Measurements from ENCODE around the gene MRGPRD. TPM values are rescaled to one million over a fixed set of nuclear protein-coding genes. Genes with fewer than 3 reads are reported as not detected.

Gene MRGPRD
- total RNA-seq, 1 experiment from 2014 or later = not detected

DNA sequence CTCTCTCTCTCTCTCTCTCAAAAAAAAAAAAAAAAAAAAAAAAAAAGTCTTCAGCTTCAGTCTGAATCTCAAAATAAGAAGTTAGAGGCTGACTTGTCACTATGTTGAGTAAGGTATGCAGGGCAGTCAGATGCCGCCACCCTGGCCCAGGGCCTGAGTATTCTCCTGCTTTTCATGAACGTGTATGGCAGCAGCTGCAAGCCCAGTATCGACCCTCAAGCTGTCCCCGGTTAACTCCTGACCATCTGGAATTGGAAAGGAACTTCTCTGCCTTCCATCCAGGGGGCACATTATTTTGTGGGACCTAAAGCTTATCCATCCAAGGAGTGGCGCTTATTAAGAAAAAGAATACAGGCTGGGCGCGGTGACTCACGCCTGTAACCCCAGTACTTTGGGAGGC lies 11.4 kb downstream of the MRGPRD start:
- no peak for DNase-seq (ENCODE audit: low read depth)

DNA sequence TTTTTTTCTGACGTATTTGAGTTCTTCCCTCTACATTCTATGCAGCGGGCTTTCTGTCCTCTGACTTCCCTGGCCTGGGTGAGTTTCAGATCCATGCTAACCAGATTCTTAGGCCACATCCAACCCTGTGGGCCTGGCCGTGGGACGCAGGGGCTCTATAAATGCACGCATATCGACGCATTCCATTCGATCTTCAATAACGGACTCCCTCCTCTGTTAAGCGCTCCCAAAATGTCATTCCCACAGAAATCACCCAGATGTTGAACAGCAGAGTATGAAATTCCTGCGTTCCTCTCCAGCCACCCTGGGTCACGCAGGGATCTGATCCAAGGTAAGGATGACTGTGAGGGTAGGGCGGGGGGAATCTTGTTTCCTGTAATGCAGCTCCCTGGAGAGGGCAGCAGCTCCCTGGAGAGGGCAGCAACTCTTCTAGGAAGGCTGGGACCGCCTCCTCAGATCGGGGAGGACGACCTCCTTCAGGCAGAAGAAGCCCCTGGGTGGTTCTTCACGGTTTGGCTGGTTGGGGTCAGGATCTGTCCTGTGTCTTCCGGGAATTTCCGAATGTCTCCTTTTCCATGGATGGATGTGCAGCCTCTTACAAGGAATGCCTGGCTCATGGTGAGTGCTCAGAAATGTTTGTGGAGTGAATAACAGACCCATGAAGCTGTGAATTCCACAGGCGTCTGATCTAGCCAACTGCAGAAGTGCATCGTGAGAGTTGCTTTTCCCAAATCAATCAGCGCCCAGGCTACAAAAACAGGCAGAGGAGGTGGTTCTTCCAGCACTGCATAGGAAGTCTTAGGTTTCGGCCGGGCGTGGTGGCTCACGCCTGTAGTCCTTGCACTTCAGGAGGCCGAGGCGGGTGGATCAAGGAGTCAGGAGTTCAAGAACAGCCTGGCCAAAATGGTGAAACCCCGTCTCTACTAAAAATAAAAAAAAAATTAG lies 12.2 kb downstream of the MRGPRD start:
- no peak for DNase-seq (ENCODE audit: low read depth)

DNA sequence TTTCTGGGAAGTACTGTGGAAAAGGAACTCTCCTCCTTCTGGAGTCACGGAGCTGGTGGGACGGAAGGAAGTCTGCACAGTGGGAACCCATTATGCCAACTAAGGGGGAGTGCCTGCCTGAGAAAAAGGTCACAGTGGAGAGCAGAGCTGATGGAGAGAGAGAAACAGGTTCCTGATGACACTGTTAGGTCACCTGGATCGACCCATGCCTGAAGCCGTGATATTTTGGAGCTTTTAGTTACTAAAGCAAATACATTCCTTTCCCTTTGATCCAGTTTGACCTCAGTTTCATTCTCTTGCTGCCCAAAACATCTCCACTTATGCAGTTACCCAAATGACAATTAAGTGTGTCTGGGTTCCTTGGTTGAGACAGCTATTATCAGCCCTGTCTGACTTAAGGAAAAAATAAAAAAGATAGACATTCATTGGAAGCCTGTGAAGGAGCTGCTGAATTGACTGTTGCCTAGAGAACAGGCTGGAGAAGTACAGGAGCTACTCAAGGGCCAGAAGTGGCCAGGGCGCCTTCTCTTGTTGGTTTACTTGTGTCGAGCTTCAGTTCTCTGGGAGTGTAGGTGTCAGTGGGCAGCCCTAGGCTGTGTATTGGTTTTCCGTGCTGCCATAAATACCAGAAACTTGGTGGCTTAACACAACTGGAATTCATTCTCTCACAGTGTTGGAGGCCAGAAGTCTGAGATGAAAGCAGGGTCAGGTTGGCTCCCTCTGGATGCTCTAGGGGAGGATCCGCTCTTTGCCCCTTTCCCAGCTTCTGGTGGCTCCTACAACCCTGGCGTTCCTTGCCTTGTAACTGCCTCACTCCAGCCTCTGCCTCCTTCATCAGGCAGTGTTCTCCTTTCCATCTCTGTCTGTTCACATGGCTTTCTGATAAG lies 13.6 kb downstream of the MRGPRD start:
- DNase-seq (ENCODE audit: low read depth) = no peak

DNA sequence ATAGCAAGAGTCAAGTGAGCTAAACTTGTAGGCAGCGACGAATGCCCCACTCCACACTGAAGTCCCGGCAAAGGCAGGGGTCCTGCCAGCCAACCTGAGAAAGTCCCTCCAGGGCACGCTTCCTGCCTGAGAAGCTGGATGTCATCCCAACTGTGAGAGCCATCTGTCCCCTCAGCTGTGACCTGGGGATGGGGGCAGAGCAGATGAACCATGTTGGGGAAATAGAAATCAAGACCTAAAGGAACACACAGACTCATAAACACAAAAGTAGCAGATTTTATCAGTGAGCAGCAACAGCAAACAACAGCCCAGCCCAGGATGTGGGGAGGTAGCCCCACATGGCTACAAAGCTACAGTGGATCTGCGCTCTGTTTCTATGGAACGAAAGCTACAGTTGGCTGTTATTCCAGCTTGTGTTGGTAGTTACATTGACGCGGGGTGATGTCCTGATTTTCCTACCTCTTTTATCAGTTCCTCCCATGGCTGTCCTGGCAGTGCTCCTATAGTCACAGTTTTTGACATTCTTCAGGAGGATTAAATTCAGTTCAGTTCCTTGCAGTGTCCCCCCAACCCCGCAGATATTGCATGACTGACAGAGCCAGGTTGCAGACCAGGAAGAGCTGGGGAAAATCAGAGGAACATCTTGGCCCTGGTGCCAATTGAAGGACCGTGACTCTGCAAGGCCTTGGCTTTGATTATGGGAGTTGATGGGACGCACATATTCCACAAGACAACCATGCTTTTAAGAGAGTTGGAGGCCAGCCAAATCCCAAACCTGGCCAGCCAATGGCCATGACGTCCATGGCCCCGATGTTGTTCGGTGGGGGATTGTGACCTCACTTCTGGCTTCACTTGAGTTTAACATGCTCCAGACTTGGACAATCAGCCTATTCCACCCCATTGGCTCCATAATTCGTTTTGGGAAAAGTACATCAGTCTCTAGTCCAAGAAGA lies 14.6 kb downstream of the MRGPRD start:
- no peak for DNase-seq (ENCODE audit: low read depth)

DNA sequence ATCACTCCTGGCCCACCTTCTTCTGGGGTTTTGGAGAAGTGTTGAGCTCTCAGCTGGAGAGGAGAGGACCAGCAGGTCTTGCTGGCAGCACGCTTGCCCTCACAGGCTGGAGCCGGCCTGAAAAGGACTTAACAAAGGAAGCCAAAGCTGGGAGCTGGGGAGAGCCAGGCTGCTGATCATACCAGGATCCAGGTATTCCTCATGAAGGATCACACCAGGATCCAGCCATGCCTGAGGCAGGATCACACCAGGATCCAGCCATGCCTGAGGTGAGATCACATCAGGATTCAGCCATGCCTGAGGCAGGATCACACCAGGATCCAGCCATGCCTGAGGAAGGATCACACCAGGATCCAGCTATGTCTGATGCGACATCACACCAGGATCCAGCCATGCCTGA lies 17.0 kb downstream of the MRGPRD start:
- no peak for DNase-seq (ENCODE audit: low read depth)

DNA sequence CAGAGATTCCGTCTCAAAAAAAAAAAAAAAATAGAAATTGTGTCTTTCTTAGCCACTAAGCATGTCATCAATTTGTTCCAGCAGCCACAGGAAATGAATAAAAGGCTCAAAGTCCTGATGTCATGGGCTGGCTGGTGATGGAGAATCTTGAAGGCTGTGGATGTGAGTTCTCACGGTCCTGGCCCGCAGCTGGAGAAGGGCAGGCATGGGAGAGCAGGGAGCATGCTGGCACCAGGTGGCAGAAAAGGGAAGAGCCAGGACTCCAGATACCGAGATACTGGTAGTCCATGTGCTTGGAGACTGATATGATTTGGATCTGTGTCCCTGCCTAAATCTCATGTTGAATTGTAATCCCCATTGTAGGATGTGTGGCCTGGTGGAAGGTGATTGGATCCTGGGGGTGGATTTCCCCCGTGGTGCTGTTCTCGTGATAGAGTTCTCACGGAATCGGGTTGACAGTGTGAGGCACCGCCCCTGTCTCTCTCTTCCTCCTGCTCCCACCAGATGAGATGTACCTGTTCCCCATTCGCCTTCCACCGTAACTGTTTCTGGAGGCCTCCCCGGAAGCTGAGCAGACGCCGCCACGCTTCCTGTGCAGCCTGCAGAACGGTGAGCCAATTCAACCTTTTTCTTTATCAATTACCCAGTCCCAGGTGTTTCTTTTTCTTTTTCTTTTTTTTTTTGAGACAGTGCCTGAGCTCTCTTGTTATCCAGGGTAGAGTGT lies 18.1 kb downstream of the MRGPRD start:
- peak; percentile 17 for DNase-seq (ENCODE audit: low read depth)

DNA sequence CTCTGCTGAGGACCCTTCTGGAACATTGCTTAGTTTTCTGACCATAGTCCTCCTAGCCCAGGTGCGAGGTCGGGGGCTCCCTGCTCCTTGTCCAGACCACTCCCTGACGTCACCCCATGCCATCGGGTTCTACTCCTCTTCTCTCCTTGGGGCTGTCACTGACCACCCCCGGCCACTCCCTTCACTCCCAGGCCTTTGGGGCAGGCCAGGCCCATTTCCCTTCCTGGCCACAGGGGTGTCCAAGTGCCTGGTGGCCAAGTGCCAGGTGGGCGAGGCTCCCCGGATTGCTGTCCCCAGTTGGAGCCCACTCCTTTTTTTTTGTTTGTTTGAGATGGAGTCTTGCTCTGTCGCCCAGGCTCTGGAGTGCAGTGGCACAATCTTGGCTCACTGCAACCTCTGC lies 19.5 kb downstream of the MRGPRD start:
- DNase-seq (ENCODE audit: low read depth) = no peak

DNA sequence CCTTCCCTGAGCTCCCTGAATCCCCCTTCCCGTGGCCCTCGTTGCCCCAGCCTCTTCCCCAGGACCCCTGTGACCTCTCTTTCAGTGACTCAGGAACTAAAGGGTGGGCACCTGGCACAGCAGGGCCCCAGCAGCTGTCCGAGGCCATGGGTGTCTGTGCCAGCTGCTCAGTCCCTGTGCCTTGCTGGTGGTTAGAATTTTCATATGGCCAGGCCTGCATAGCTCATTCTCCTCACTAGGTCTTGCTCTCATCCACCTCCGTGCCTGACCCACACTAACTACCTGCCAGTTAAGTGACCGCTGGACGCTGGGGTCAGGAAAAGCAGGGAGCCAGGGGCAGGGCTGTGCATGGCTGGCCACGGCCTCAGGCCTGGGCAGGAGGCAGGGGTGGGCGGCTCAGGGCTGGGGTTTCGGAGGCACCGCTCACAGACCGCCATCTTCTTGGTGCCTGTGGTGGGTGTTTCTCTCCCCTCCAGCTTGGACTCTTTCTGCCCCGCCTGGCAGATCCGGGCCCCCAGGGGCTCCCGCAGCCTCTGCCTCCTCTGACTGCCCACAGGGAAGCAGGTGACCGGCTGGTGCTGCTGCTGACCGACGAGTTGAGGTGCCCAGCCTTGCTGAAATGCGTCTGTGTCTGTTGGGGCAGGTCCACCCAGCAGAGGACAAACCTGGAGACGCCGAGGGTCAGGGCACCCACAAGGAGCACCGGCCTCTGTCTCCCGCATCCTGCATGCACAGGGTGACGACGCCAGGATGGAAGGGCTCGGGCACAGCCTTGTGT lies 20.3 kb downstream of the MRGPRD start:
- DNase-seq (ENCODE audit: low read depth) = no peak

DNA sequence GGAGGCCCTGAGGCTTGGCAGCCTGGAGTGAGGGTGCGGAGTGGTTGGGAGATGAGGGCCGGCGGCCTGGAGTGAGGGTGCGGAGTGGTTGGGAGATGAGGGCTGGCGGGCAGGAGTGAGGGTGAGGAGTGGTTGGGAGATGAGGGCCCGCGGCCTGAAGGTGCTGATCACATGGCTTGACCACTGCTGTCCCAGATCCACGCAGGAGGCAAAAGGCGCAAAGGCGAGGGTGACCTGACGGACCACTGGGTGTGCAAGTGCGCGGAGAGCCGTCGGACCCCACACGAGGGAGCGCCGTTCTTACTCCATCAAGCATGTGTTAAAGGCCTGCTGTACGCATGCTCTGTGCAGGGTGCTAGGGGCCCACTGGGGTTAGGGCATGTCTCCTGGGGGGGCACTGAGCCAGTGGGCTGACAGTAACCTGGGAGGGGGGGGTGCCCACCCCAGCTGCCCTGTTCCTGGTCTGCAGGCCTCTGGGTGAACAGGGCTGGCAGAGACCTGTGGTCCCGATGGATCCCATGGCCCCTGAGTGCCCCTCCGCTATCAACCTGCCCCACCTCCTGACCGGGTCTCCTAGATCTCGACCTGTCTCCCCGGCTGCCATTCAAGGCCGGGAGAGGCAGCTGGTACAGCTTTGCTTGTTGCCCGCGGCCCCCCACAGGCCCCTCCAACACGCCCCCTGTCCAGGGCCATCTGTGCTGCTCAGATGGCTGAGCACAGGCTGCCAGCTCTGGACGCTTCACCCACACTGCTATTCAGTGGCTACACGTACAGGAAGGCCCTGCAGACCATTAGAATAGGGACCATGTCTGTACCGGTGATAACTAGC lies 21.1 kb downstream of the MRGPRD start:
- DNase-seq (ENCODE audit: low read depth) = no peak

DNA sequence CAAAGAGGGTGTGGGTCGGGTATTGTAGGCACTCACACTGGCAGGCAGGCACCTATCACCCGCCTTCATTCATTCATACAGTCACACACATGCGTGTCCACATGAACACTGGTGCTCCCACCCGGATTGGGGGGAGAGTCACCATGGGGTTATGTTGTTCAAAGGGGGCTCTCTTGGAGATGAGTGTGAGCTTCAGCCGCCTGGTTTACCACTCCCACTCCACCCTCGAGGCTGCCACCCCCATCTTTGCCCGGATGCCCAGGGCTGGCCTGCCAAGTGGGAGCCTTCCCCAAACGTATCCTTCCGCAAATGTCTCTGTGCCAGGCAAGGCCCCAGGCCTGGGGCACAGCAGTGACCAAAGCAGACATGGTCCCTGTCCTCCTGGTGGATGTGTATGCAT lies 22.6 kb downstream of the MRGPRD start:
- no peak for DNase-seq (ENCODE audit: low read depth)

DNA sequence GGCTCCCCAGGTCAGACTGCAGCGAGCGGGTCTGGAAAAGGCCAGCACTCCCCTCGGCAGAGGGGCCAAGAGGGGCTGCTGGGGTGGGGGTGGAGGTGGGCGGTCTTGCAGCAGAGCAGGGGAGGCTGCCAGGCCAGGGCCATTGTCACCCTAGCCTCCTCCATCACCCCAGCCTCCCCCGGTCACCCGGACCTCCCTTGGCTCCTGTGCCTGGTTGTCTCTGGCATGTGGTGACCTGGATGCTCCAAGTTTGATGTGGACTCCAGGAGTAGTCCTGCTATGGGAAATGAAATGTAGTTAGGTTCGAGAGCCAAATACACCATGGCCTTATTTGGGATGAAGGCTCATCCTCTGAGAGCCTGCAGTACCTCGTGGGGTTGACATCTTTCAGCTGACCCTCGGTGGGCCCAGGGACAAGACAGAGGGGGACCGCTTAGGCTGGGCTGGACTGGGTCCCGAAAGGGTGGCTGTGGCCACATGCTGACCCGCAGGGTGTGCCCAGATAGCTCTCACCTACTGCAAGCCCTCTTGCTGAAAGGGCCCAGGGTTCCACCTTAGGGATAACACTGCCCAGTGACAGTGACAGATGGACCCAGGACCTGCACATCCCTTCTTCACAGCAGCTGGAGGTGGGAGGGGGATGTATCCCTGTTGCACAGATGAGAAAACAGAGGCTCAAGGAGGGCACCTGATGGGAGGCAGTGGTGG lies 24.1 kb downstream of the MRGPRD start:
- DNase-seq (ENCODE audit: low read depth) = no peak

DNA sequence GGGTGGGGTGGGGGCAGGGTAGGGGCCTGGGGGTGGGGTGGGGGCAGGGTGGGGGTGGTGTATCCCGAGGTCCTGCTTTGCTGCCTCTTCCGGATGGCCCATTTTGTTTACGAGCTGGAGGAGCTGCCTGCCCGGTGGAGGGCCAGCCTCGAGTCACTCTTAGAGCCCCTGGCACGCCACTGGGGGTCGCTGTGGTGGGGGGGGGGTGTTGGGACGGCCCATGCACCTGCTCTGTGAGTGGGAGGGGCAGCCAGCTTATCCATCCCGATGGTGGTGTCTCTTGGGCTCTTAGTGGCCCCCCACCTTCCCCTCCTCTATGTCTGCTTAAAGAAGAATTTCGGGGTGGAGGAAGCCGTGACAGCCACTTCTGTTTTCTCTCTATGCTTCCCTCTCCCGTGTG lies 24.6 kb downstream of the MRGPRD start:
- no peak for DNase-seq (ENCODE audit: low read depth)

DNA sequence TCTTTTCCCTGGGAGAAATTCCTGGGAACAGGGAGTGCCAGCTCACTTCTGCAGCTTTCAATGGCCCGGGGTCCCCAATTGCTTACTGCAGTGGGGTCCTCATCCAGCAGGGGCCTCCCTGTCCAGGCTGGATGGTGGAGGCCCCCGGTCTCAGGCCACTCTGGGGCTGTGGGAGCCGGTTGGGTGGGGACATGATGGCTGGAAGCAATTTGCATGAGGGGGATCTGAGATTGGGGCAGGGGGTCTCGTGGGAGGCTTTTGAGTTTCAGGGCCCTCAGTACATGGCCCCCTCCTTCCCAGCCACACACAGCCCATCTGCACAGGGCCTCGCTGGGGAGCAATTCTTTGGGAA lies 25.2 kb downstream of the MRGPRD start:
- DNase-seq (ENCODE audit: low read depth) = no peak

DNA sequence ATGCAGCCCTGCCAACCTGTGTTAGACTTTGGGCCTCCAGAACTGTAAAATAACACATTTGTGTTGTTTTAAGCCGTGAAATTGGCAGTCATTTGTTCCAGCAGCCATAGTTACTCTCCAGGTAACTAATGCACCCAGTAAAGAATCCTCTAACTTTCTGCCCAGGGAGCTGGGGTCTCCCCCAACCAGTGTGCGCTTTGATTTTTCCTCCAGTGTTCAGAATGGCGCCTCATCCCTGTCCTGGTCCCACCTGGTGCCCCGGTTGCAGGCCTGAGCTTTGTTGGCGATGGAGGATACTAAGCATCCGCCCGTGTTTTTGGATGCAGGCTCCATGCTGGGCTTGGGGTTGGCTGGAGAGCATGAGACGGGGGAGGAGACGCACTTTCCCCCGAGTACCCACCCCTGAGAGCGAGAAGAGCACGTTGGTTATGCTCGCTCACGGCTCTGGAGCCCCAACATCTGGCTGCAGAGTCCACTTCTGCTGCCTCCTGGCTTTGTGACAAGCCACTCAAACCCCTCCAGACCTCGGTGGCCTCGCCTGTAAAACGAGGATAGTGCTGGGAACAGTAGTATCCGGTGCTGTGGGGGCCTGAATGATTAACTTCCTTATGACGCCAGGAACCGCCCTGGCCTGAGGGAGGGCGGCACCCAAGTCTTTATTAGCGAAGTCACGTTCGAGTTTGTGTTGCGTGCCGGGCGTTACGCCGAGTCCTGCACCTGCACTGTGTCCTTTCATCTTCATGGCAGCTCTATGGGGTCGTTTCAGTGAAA lies 25.8 kb downstream of the MRGPRD start:
- no peak for DNase-seq (ENCODE audit: low read depth)

DNA sequence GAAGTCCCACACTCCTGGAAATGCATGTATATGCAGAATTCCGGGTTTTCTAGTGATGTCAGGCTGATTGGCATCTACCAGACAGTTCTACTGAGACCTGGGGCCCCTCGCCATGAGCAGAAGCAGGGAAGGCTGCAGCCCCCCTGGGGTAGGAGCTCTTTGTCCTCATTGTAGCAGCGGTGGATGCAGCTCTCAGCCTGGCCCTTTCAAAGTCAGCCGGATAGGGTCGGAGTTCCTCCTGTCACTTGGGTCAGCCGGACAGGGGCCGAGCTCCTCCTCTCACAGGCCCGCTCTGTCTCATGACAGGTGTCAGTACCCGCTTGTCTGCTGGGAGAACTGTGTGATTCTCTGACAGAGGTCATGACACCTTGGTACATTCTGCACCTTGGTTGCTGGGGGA lies 30.0 kb downstream of the MRGPRD start:
- no peak for DNase-seq (ENCODE audit: low read depth)

DNA sequence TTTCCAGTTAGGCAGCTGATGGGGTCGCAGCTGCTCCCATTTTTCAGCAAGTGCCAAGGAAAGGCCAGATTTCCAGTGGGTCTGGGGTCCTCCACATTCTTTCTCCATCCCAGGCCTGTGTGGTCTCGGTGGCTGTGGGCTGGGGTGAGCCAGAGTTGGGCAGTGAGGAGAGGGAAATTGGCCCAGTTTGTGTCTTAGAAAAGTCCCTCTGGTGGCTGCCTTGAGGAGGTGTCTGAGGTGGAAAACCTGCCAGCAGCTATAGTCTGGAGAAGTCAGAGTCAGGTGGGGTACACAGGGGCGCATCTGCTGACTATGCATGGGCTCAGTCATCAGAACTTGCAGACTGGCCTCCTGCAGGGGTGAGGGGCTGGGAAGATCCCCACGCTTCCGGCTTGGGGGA lies 30.5 kb downstream of the MRGPRD start:
- peak; percentile 15 for DNase-seq (ENCODE audit: low read depth)

DNA sequence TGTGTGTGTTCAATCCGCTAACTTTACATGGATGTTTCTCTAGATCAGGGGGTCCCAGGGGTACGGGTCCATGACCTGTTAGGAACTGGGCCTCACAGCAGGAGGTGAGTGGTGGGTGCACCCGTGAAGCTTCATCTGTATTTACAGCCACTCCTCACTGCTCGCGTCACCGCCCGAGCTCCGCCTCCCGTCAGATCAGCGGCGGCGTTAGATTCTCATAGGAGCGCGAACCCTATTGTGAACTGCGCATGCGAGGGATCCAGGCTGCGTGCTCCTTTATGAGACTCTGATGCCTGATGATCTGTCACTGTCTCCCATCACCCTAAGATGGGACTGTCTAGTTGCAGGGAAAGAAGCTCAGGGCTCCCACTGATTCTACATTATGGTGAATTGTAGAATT lies 31.9 kb downstream of the MRGPRD start:
- no peak for DNase-seq (ENCODE audit: low read depth)
